Uterus (tissue), 2 donors: ENCODE results near the gene GLYR1.

Source experiments
- CTCF ChIP-seq, 4 experiments: fragments of 200-600 bp in 2 of 4; fragments of 450-650 bp in 2 of 4; sonication (generic) in 2 of 4; IDR thresholded peaks; one replicate each; pipeline ENCODE4 v1.5.1; 2016 to 2019; ENCODE audit warnings: antibody characterized with exemption in 4 of 4, mild to moderate bottlenecking in 2 of 4, moderate library complexity in 1 of 4
- POLR2A ChIP-seq, 2 donors: fragments of 450-650 bp; IDR thresholded peaks; one replicate each; pipeline ENCODE4 v1.6.1; 2016; ENCODE audit warnings: antibody characterized with exemption in 2 of 2, mild to moderate bottlenecking in 1 of 2, moderate library complexity in 1 of 2

GRCh38 chr16:4783951-4784336 lies 63.1 kb downstream of the GLYR1 start:
- TF ChIP-seq CTCF (IDR thresholded peaks at IDR 0.05) = no peak
- no peak for TF ChIP-seq POLR2A (IDR thresholded peaks at IDR 0.05)
